Activated naive CD8-positive, alpha-beta T cell treated with anti-CD3 and anti-CD28 coated beads, Interleukin-2, amount 10 ng/mL, durations not matched to agents 7 days and 5 days (primary cell): ENCODE data around the gene HLA-F. TPM values are rescaled to one million over a fixed set of nuclear protein-coding genes. Genes with fewer than 3 reads are reported as not detected.

Experiments
- ATAC-seq: fragments of 150-1000 bp; cut with Tn5 transposase; one replicate; pipeline ENCODE4 v1.10.0; 2021; ENCODE audit warnings: low read depth, moderate library complexity
- POLR2A ChIA-PET: fragments of 350-600 bp; sonication (Branson Sonifier 250); formaldehyde crosslinking; loops from one replicate; lab custom pipeline; 2021; ENCODE audit warnings: antibody characterized with exemption; lab: Charles Lee
- DNase-seq: peaks from one replicate; pipeline ENCODE4 v3.0.0; 2021
- H3K27ac Mint-ChIP-seq: one replicate; pipeline ENCODE4 v1.8.0; 2022; ENCODE audit warnings: mild to moderate bottlenecking, mixed read lengths
- H3K27me3 Mint-ChIP-seq: one replicate; pipeline ENCODE4 v1.8.0; 2022; ENCODE audit warnings: mild to moderate bottlenecking, moderate library complexity, mixed read lengths
- H3K36me3 Mint-ChIP-seq: one replicate; pipeline ENCODE4 v1.8.0; 2021; ENCODE audit warnings: mild to moderate bottlenecking, mixed read lengths
- H3K4me1 Mint-ChIP-seq: one replicate; pipeline ENCODE4 v1.8.0; 2021; ENCODE audit warnings: mixed read lengths
- H3K4me3 Mint-ChIP-seq: one replicate; pipeline ENCODE4 v1.8.0; 2022; ENCODE audit warnings: mild to moderate bottlenecking, moderate library complexity, mixed read lengths
- H3K9me3 Mint-ChIP-seq: one replicate; pipeline ENCODE4 v1.8.0; 2021; ENCODE audit warnings: mixed read lengths
- total RNA-seq, 2 experiments: library from RNA; stranded (reverse); gene quantifications; one replicate each; pipeline ENCODE4 v1.2.3, GENCODE V29; 2021

The HLA-F gene
- total RNA-seq, 2 experiments from 2014 or later: 502 to 534 TPM

DNA sequence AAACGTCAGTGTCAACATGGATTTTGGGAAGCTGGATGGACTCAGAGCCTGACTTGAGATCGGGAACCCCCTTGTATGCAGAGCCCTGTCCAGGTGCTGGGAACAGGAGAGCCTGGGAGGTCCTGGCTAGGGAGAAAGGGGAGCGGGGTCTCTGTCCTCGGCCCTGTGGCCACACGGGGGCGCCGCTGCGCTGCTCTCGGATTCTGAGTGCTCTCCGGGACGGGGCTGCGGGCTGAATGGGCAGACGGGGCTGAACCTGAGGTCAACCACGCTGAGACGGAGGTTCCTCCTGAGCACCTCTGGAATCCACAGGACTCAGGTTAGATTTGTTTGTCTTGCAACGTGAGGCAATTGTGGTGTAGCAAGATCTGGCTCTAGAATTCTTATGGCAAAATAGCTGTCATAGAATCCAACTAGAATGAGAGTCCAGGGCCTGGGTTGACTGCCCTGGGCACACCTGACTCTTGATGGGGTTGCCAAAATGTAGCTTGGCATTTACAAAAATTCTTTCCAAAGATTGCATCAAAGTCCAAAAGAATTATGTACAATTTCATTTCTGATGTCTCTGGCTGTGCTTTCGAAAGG is 20.6 kb upstream of the HLA-F start:
- no peaks in the 10 kb centered on the region for H3K9me3 Mint-ChIP-seq
- POLR2A ChIA-PET: no interaction called here
- H3K36me3 Mint-ChIP-seq: no peaks in the 10 kb centered on the region
- H3K4me1 Mint-ChIP-seq: peaks cover 22% of the 10 kb centered on the region
- H3K27ac Mint-ChIP-seq: no peak overlapping the region
- DNase-seq: peak; percentile 81
- no peak overlapping the region for H3K4me3 Mint-ChIP-seq
- H3K27me3 Mint-ChIP-seq: peaks cover 19% of the 10 kb centered on the region
- peak; percentile 80 for ATAC-seq

DNA sequence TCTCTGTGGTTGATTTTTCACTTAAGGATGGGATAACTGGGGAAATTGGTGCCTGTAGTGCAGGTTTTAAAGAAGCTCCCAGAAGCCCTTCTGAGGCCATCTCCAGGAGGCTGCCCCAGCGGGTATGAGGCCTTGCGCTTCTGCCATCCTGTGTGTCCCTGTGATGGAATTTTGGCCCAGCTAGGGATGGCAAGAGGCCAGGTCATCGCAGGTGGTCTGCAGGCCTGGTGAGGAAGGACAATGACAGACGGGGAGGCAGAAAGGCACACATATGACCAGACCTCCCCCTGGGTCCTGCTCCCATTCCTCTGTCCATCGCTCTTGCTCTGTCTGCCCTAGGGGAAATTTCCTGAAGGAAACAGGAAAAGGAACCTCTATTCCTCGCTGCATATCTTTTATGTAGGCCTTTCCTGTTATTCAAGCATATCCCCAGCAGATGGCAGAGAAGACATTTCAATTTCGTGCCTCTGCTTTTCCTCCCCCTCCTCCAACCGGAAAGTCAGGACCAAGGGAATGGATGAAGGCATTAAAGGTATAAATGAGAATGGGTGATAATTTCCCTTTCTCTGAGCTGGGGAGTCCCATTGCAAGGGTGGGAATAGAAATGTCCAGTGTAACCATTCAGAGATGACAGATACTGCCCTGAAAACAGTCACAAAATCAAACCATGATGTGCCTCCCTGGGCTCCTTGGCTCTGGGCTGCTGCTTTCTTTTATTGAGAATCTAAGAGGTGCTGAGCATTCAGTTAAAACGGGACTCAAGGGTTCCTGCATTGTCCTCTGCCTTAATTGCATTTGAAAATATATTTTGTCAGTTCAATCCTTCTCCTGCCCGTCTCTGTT is 17.6 kb upstream of the HLA-F start:
- POLR2A ChIA-PET: no interaction called here
- Mint-ChIP-seq H3K36me3 (no peaks in the 10 kb centered on the region), H3K27me3 (peaks cover 8% of the 10 kb centered on the region), H3K4me3 (no peak overlapping the region), H3K27ac (no peak overlapping the region), H3K9me3 (no peaks in the 10 kb centered on the region), H3K4me1 (peaks cover 48% of the 10 kb centered on the region)
- no peak for DNase-seq
- ATAC-seq: no peak

DNA sequence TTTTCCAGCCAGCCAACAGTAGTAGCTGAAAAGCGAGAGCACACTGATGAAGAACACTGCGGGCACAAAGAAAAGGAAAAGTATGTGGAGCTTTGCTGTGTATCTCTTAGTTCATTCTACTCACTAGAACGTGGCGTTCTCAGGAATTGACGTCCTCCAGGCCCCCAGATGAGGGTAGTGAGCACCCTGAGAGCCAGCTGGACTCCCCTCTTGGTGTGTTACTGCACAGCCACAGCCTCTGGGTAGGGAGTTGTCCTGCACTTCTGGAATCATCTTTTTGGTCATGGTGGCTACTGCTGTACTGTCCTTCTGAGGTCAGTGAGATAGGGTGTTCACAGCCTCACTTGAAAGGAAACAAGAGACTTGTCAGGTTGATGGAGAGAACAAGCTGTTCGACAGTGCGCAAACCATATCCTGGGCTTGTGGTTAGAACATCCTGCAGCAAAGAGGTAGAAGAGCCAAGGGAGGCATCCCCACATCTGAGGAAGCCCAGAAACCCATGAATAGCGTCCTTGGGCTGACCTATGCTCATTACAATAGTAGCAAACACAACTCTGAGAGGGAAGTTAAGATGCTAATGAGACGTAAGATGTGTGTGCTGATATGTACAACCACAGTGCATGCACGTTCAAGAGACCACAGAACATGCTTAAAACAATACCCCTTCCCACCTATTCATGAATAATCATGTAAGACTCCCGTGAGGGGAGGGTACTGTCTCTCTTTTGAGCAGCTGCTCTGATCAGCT is 14.6 kb upstream of the HLA-F start:
- peak overlapping the region; percentile 96 for H3K27ac Mint-ChIP-seq
- no peaks in the 10 kb centered on the region for H3K36me3 Mint-ChIP-seq
- H3K4me3 Mint-ChIP-seq: peak overlapping the region; percentile 89
- peak; percentile 90 for ATAC-seq
- H3K4me1 Mint-ChIP-seq: peaks cover 63% of the 10 kb centered on the region
- POLR2A ChIA-PET: interaction anchor here (0.7 to 3.4 kb wide), 15 partner anchors 8 to 352 kb away, joined by 3 to 27 read pairs (median 5); partner anchors contain the start of genes HLA-F, POLR1H and ZFP57
- DNase-seq: peak; percentile 57
- peaks cover 3% of the 10 kb centered on the region for H3K27me3 Mint-ChIP-seq
- H3K9me3 Mint-ChIP-seq: no peaks in the 10 kb centered on the region

DNA sequence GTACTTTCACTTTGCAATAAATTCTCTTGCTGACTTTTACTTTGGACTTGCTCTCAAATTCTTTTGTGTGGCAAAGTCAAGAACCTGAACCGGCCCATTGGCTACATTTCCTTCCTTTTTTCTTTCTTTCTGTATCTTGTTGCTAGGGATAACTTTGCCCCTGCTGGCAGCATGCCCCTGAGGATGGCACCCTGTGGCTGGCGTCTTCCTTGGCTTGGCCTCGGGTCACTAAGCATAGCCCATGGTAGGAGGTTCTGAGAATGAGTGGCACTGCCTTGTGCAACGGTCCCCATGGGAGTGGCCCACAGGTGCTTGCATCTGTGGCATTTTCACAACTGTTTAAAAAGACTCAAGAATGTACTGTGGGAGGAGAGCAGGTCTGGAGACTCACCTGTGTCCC is 14.0 kb upstream of the HLA-F start:
- ATAC-seq (peak; percentile 10), DNase-seq (peak; percentile 46)
- peaks cover 63% of the 10 kb centered on the region for H3K4me1 Mint-ChIP-seq
- H3K27ac Mint-ChIP-seq: peak overlapping the region; percentile 96
- H3K27me3 Mint-ChIP-seq: no peaks in the 10 kb centered on the region
- POLR2A ChIA-PET: interaction anchor here (0.7 to 3.4 kb wide), 11 partner anchors 13 to 352 kb away, joined by 3 to 27 read pairs (median 5); partner anchors contain the start of genes HLA-F, POLR1H and ZFP57
- no peaks in the 10 kb centered on the region for H3K36me3 Mint-ChIP-seq
- H3K9me3 Mint-ChIP-seq: no peaks in the 10 kb centered on the region
- peak overlapping the region; percentile 89 for H3K4me3 Mint-ChIP-seq

DNA sequence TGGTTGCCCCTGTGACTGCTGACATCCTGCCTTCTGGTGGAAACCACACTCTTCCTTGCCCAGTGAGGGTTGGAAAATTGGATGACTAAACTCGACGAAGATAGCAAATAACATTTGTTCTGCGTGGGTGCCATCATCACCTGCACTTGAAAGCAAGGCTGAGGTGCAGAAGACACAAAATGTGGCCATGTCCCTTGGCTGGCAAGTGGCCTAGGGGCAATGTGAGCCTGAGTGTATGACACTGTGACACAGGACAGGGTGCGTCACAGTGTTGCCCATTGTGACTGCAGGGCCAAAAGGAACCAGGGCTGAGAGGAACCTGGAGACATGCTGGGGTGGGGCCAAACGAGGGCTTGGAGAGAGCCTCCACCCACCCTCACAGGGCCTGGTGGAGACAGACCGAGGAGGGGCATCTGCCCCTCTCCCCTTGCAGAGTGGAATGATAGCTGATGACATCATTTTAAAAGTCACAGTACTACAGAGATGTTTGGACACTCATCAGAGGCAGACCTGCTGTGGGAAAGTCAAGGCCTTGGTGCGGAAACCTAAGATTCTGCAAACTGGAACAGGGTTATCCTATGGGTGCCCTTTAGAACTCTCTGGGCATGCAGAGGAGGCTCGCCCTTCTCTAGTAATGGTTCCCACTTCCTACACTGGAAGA is 12.8 kb upstream of the HLA-F start:
- H3K4me3 Mint-ChIP-seq: peak overlapping the region; percentile 55
- no peaks in the 10 kb centered on the region for H3K27me3 Mint-ChIP-seq
- H3K9me3 Mint-ChIP-seq: peaks cover 3% of the 10 kb centered on the region
- H3K4me1 Mint-ChIP-seq: peaks cover 63% of the 10 kb centered on the region
- POLR2A ChIA-PET: interaction anchor here (0.9 to 3.4 kb wide), 3 partner anchors 17 to 40 kb away, joined by 3 to 27 read pairs (median 4); no protein-coding TSS in a partner anchor
- ATAC-seq (no peak), DNase-seq (no peak)
- peaks cover 3% of the 10 kb centered on the region for H3K36me3 Mint-ChIP-seq
- peak overlapping the region; percentile 43 for H3K27ac Mint-ChIP-seq

DNA sequence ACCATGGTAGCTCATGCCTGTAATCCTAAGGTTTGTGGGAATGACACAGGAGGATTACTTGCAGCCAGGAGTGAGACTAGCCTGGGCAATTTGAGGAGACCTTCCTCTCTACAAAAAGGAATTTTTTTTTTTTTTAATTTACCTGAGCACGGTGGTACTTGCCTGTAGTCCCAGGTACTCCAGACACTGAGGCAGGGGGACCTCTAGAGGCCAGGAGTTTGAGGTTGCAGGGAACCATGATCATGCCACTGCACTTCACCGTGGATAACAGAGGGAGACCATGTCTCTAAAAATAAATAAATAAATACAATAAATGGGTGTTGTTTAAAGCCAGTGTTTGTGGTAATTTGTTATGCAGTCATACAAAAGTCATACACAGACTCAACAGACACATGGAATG is 2.4 kb upstream of the HLA-F start:
- H3K4me1 Mint-ChIP-seq: peaks cover 22% of the 10 kb centered on the region
- peaks cover 19% of the 10 kb centered on the region for H3K36me3 Mint-ChIP-seq
- ATAC-seq: no peak
- no peak for DNase-seq
- H3K9me3 Mint-ChIP-seq: no peaks in the 10 kb centered on the region
- no peaks in the 10 kb centered on the region for H3K27me3 Mint-ChIP-seq
- no peak overlapping the region for H3K4me3 Mint-ChIP-seq
- no peak overlapping the region for H3K27ac Mint-ChIP-seq
- POLR2A ChIA-PET: no interaction called here

DNA sequence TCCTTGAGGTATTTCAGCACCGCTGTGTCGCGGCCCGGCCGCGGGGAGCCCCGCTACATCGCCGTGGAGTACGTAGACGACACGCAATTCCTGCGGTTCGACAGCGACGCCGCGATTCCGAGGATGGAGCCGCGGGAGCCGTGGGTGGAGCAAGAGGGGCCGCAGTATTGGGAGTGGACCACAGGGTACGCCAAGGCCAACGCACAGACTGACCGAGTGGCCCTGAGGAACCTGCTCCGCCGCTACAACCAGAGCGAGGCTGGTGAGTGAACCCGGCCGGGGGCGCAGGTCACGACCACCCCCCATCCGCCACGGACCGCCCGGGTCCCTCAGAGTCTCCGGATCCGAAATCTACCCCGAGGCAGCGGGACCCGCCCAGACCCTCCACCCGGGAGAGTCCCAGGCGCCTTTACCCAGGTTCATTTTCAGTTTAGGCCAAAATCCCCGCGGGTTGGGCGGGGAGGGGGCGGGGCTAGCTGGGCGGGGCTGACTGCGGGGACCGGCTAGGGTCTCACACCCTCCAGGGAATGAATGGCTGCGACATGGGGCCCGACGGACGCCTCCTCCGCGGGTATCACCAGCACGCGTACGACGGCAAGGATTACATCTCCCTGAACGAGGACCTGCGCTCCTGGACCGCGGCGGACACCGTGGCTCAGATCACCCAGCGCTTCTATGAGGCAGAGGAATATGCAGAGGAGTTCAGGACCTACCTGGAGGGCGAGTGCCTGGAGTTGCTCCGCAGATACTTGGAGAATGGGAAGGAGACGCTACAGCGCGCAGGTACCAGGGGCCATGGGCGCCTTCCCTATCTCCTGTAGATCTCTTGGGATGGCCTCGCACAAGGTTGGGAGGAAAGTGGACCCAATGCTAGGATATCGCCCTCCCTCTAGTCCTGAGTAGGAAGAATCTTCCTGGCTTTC is 693 bp downstream of the HLA-F start:
- DNase-seq (peak; percentile 73), ATAC-seq (peak; percentile 45)
- Mint-ChIP-seq H3K27ac (peak overlapping the region; percentile 86), H3K4me1 (peaks cover 41% of the 10 kb centered on the region), H3K9me3 (no peaks in the 10 kb centered on the region), H3K27me3 (no peaks in the 10 kb centered on the region), H3K36me3 (peaks cover 43% of the 10 kb centered on the region), H3K4me3 (peak overlapping the region; percentile 94)
- POLR2A ChIA-PET: no interaction called here

DNA sequence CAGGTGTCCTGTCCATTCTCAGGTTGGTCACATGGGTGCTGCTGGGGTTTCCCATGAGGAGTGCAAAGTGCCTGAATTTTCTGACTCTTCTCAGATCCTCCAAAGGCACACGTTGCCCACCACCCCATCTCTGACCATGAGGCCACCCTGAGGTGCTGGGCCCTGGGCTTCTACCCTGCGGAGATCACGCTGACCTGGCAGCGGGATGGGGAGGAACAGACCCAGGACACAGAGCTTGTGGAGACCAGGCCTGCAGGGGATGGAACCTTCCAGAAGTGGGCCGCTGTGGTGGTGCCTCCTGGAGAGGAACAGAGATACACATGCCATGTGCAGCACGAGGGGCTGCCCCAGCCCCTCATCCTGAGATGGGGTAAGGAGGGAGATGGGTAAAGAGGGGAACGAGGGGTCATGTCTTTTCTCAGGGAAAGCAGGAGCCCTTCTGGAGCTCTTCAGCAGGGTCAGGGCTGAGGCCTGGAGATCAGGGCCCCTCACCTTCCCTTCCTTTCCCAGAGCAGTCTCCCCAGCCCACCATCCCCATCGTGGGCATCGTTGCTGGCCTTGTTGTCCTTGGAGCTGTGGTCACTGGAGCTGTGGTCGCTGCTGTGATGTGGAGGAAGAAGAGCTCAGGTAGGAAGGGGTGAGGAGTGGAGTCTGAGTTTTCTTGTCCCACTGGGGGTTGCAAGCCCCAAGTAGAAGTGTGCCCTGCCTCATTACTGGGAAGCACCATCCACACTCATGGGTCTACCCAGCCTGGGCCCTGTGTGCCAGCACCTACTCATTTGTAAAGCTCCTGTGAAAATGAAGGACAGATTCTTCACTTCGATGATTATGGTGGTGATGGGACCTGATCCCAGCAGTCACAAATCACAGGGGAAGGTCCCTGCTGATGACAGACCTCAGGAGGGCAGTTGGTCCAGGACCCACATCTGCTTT is 2.0 kb downstream of the HLA-F start:
- H3K36me3 Mint-ChIP-seq: peaks cover 46% of the 10 kb centered on the region
- DNase-seq: no peak
- POLR2A ChIA-PET: interaction anchor here (0.6 to 3.2 kb wide), 4 partner anchors 9 to 29 kb away, joined by 3 to 17 read pairs (median 6); no protein-coding TSS in a partner anchor
- ATAC-seq: no peak
- peaks cover 41% of the 10 kb centered on the region for H3K4me1 Mint-ChIP-seq
- H3K27ac Mint-ChIP-seq: peak overlapping the region; percentile 86
- H3K4me3 Mint-ChIP-seq: peak overlapping the region; percentile 94
- no peaks in the 10 kb centered on the region for H3K9me3 Mint-ChIP-seq
- H3K27me3 Mint-ChIP-seq: no peaks in the 10 kb centered on the region

DNA sequence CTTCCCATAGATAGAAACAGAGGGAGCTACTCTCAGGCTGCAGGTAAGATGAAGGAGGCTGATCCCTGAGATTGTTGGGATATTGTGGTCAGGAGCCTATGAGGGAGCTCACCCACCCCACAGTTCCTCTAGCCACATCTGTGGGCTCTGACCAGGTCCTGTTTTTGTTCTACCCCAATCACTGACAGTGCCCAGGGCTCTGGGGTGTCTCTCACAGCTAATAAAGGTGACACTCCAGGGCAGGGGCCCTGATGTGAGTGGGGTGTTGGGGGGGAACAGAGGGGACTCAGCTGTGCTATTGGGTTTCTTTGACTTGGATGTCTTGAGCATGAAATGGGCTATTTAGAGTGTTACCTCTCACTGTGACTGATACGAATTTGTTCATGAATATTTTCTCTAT is 2.8 kb downstream of the HLA-F start:
- POLR2A ChIA-PET: interaction anchor here (0.6 to 3.2 kb wide), 4 partner anchors 10 to 28 kb away, joined by 4 to 17 read pairs (median 6); no protein-coding TSS in a partner anchor
- peaks cover 46% of the 10 kb centered on the region for H3K36me3 Mint-ChIP-seq
- H3K4me3 Mint-ChIP-seq: peak overlapping the region; percentile 94
- H3K9me3 Mint-ChIP-seq: no peaks in the 10 kb centered on the region
- ATAC-seq (no peak), DNase-seq (no peak)
- H3K27me3 Mint-ChIP-seq: no peaks in the 10 kb centered on the region
- peaks cover 45% of the 10 kb centered on the region for H3K4me1 Mint-ChIP-seq
- peak overlapping the region; percentile 26 for H3K27ac Mint-ChIP-seq

DNA sequence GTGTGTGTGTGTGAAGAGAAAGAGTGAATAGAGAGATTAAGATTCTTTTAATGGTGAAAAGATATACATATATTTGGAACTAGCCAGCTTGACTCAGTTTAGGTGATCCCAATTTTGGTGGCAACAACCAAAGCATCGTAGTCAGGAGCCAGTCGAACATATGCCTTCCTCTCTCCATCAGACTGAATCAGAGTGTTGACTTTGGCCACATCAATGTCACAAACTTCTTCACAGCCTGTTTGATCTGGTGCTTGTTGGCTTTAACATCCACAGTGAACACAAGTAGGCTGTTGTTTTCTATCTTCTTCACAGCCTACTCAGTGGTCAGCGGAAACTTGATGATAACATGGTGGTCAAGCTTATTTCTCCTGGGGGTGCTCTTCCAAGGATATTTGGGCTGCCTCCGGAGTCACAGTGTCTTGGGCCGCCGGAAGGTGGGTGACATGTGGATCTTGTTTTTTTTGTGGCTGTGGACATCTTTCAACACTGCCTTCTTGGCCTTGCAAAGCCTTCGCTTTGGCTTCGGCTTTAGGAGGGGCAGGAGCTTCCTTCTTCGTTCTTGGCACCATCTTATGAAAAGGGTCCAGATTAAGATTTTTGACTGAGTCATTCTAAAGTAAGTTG is 3.4 kb downstream of the HLA-F start:
- POLR2A ChIA-PET: interaction anchor here (1.2 to 3.2 kb wide), 3 partner anchors 9 to 26 kb away, joined by 4 to 17 read pairs (median 8); no protein-coding TSS in a partner anchor
- Mint-ChIP-seq H3K9me3 (no peaks in the 10 kb centered on the region), H3K4me1 (peaks cover 43% of the 10 kb centered on the region), H3K36me3 (peaks cover 46% of the 10 kb centered on the region), H3K27ac (peak overlapping the region; percentile 12), H3K4me3 (peak overlapping the region; percentile 49), H3K27me3 (no peaks in the 10 kb centered on the region)
- DNase-seq (no peak), ATAC-seq (no peak)

DNA sequence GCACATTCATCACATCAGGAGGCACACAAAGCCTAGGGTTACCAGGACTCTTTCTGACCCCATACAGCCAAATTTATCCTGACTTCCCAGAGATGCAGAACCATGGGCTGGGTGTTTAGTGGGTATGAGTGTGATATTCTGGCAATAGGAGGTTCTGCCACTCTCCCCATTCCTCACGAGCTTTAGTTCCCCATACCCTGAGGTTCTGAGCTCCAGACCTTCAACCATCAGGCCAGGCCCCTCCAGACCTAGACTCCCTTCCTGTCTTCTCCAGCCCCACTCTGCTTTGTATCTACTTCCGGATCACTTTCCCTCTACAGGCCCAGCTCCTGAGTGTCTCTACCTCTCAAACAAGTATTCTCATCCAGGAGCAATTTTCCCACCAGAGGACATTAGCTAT is 4.4 kb downstream of the HLA-F start:
- no peak overlapping the region for H3K4me3 Mint-ChIP-seq
- H3K4me1 Mint-ChIP-seq: peaks cover 37% of the 10 kb centered on the region
- no peak for DNase-seq
- POLR2A ChIA-PET: interaction anchor here (1.2 to 3.2 kb wide), 5 partner anchors 16 to 25 kb away, joined by 3 to 17 read pairs (median 7); no protein-coding TSS in a partner anchor
- no peaks in the 10 kb centered on the region for H3K9me3 Mint-ChIP-seq
- peaks cover 48% of the 10 kb centered on the region for H3K36me3 Mint-ChIP-seq
- H3K27ac Mint-ChIP-seq: peak overlapping the region; percentile 43
- no peaks in the 10 kb centered on the region for H3K27me3 Mint-ChIP-seq
- no peak for ATAC-seq
